Calu3 (cell line): ENCODE data around the gene PRPF6. TPM values are rescaled to one million over a fixed set of nuclear protein-coding genes. Genes with fewer than 3 reads are reported as not detected.

ENCODE experiments used
- BruUV-seq: library from RNA; stranded (reverse); fragments of 400-500 nt; replicated peaks from 2 replicates; lab custom pipeline; 2021; lab: Mats Ljungman, UMichigan
- CTCF ChIA-PET: fragments of 300-600 bp; sonication (Branson Sonifier 250); formaldehyde crosslinking; loops from one replicate; lab custom pipeline; 2022; ENCODE audit warnings: antibody characterized with exemption; lab: Charles Lee
- DNase-seq: peaks from one replicate; pipeline ENCODE4 v3.0.0; 2022
- H3K27ac Mint-ChIP-seq: one replicate; pipeline ENCODE4 v1.8.0; 2022; ENCODE audit warnings: mixed read lengths; ENCODE audit not compliant: unreplicated experiment
- H3K27me3 Mint-ChIP-seq: one replicate; pipeline ENCODE4 v1.8.0; 2022; ENCODE audit warnings: mixed read lengths; ENCODE audit not compliant: unreplicated experiment
- H3K36me3 Mint-ChIP-seq: one replicate; pipeline ENCODE4 v1.8.0; 2022; ENCODE audit warnings: mild to moderate bottlenecking, moderate library complexity, mixed read lengths; ENCODE audit not compliant: insufficient read depth, unreplicated experiment
- H3K4me1 Mint-ChIP-seq: one replicate; pipeline ENCODE4 v1.8.0; 2022; ENCODE audit warnings: mild to moderate bottlenecking, low read depth, mixed read lengths; ENCODE audit not compliant: unreplicated experiment
- H3K4me3 Mint-ChIP-seq: one replicate; pipeline ENCODE4 v1.8.0; 2022; ENCODE audit warnings: mild to moderate bottlenecking, low read depth, moderate library complexity, mixed read lengths; ENCODE audit not compliant: unreplicated experiment
- H3K9me3 Mint-ChIP-seq: one replicate; pipeline ENCODE4 v1.8.0; 2022; ENCODE audit warnings: low read depth, mixed read lengths; ENCODE audit not compliant: unreplicated experiment
- intact Hi-C: fragments of 100-400 bp; cut with micrococcal nuclease; formaldehyde crosslinking; loops from one replicate; pipeline ENCODE4 v1.10.0; 2022; ENCODE audit not compliant: unreplicated experiment
- total RNA-seq: library from RNA; stranded (reverse); gene quantifications from 2 replicates; pipeline ENCODE4 v1.2.3, GENCODE V29; 2022
- TF ChIP-seq, protein P1 (sequence below): fragments of 200-600 bp; IDR thresholded peaks from one replicate; pipeline ENCODE4 v1.8.0; 2022; ENCODE audit warnings: antibody characterized with exemption; ENCODE audit not compliant: unreplicated experiment

Gene PRPF6
- total RNA-seq, 1 experiment from 2014 or later, result 113 TPM

DNA sequence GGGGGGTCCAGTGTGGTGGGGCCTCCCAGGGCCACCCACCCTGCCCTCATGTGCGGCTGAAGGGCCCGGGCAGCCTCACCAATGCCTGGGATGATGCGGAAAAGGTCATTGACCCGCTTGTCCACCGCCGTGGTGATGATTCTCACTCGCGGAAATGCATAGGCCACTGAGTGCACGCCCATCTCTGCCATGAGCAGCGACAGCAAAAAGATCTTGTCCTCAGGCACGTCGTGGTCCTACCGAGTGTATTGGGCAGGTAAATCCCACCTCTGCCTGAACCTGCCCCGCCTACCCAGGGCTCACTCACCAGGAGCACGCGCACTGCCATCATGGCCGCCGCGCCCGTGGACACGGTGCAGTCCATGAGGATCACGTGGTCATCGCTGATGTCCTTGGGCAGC, 40.9 kb upstream of the PRPF6 start:
- Mint-ChIP-seq H3K4me3 (no peak overlapping the region), H3K27me3 (no peaks in the 10 kb centered on the region), H3K9me3 (no peaks in the 10 kb centered on the region), H3K36me3 (peaks cover 90% of the 10 kb centered on the region), H3K27ac (no peak overlapping the region), H3K4me1 (no peaks in the 10 kb centered on the region)
- intact Hi-C loops, result no loop called here
- DNase-seq, result no peak
- CTCF ChIA-PET, result interaction anchor here (0.8 kb wide), 1 partner anchor 17 kb away, joined by 4 read pairs; no protein-coding TSS in a partner anchor
- TF ChIP-seq, protein P1, sequence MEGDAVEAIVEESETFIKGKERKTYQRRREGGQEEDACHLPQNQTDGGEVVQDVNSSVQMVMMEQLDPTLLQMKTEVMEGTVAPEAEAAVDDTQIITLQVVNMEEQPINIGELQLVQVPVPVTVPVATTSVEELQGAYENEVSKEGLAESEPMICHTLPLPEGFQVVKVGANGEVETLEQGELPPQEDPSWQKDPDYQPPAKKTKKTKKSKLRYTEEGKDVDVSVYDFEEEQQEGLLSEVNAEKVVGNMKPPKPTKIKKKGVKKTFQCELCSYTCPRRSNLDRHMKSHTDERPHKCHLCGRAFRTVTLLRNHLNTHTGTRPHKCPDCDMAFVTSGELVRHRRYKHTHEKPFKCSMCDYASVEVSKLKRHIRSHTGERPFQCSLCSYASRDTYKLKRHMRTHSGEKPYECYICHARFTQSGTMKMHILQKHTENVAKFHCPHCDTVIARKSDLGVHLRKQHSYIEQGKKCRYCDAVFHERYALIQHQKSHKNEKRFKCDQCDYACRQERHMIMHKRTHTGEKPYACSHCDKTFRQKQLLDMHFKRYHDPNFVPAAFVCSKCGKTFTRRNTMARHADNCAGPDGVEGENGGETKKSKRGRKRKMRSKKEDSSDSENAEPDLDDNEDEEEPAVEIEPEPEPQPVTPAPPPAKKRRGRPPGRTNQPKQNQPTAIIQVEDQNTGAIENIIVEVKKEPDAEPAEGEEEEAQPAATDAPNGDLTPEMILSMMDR, result no peak
- BruUV-seq, result TSS peak; percentile 59

GRCh38 chr20:63940472-63941266, 40.3 kb upstream of the PRPF6 start:
- no TSS peak for BruUV-seq
- Mint-ChIP-seq H3K36me3 (peaks cover 92% of the 10 kb centered on the region), H3K4me1 (no peaks in the 10 kb centered on the region), H3K9me3 (no peaks in the 10 kb centered on the region), H3K27me3 (no peaks in the 10 kb centered on the region), H3K4me3 (no peak overlapping the region), H3K27ac (peak overlapping the region; percentile 64)
- CTCF ChIA-PET, result no interaction called here
- intact Hi-C loops, result no loop called here
- TF ChIP-seq, protein P1, result no peak
- no peak for DNase-seq

GRCh38 chr20:63941282-63942081, 39.5 kb upstream of the PRPF6 start:
- Mint-ChIP-seq H3K27me3 (no peaks in the 10 kb centered on the region), H3K4me3 (no peak overlapping the region), H3K36me3 (peaks cover 92% of the 10 kb centered on the region), H3K27ac (peak overlapping the region; percentile 64), H3K4me1 (no peaks in the 10 kb centered on the region), H3K9me3 (no peaks in the 10 kb centered on the region)
- no TSS peak for BruUV-seq
- no peak for DNase-seq
- CTCF ChIA-PET, result interaction anchor here (0.7 kb wide), 1 partner anchor 1145 kb away, joined by 4 read pairs; the partner anchor contains the start of gene MRGBP
- TF ChIP-seq, protein P1, result no peak
- intact Hi-C loops, result no loop called here

- Mint-ChIP-seq H3K4me3 (no peak overlapping the region), H3K36me3 (peaks cover 94% of the 10 kb centered on the region), H3K27ac (no peak overlapping the region), H3K9me3 (no peaks in the 10 kb centered on the region), H3K4me1 (no peaks in the 10 kb centered on the region), H3K27me3 (no peaks in the 10 kb centered on the region)
- BruUV-seq, result no TSS peak
- TF ChIP-seq, protein P1, result no peak
- peak; percentile 39 for DNase-seq
- intact Hi-C loops, result no loop called here
- CTCF ChIA-PET, result no interaction called here
Observed at GRCh38 chr20:63942250-63942951, 38.5 kb upstream of the PRPF6 start.
